HepG2 (cell line): ENCODE measurements around the gene NDUFAF5. TPM values are rescaled to one million over a fixed set of nuclear protein-coding genes. Genes with fewer than 3 reads are reported as not detected.

Source experiments
- ATAC-seq: fragments of 200-7000 bp; cut with Tn5 transposase; 3 replicates; pipeline ENCODE4 v1.9.1; 2020; ENCODE audit warnings: mild to moderate bottlenecking, moderate library complexity
- BruUV-seq: library from RNA; stranded (reverse); fragments of 400-500 nt; replicated peaks from 2 replicates; lab custom pipeline; 2021; lab: Mats Ljungman, UMichigan
- CTCF ChIA-PET: fragments of 300-600 bp; formaldehyde crosslinking; extraction: SDS; loops from one replicate; lab custom pipeline; 2021; ENCODE audit warnings: low total read pairs, inconsistent platforms, low intra/inter-chr PET ratio; lab: Yijun Ruan, JAX
- POLR2A ChIA-PET: fragments of 350-600 bp; sonication (Branson Sonifier 250); formaldehyde crosslinking; loops from one replicate; lab custom pipeline; 2020; ENCODE audit warnings: antibody characterized with exemption, inconsistent platforms; lab: Yijun Ruan, JAX
- DNase-seq: peaks from one replicate; pipeline ENCODE4 v3.0.0-alpha.2; 2015; ENCODE audit warnings: low spot score
- FAIRE-seq: peaks from 3 replicates; lab custom pipeline; 2011; peaks lifted over from hg19 to GRCh38; lab: Jason Lieb, UNC
- H2AFZ ChIP-seq: one replicate; pipeline ENCODE4 v1.6.1; 2011; ENCODE audit warnings: low read length, inconsistent platforms
- H3K27ac ChIP-seq: fragments of 300-600 bp; 3 replicates; pipeline ENCODE4 v1.8.0; 2011; ENCODE audit warnings: mixed run types, mild to moderate bottlenecking, mixed read lengths, low read length, inconsistent platforms; ENCODE audit not compliant: insufficient read depth; ENCODE audit errors: extremely low read length
- H3K27me3 ChIP-seq, 2 experiments: fragments of 200-600 bp in 1 of 2; 2 replicates in 1 of 2; 3 replicates in 1 of 2; pipeline versions ENCODE4 v1.6.0 to v1.8.0; 2011; ENCODE audit warnings: low read length in 2 of 2, mild to moderate bottlenecking in 2 of 2, moderate library complexity in 2 of 2, inconsistent platforms in 1 of 2; ENCODE audit not compliant: insufficient read depth in 2 of 2, control insufficient read depth in 1 of 2
- H3K36me3 ChIP-seq, 2 experiments: fragments of 200-600 bp in 1 of 2; replicated peaks in 1 of 2; 2 replicates in 1 of 2; 3 replicates in 1 of 2; pipeline versions ENCODE4 v1.5.1 to v1.8.0; 2011; ENCODE audit warnings: low read length in 2 of 2, inconsistent platforms in 1 of 2; ENCODE audit not compliant: insufficient read depth in 2 of 2, control insufficient read depth in 1 of 2
- H3K4me1 ChIP-seq: 2 replicates; pipeline ENCODE4 v1.5.1; 2012; ENCODE audit warnings: low read length, inconsistent platforms; ENCODE audit not compliant: insufficient read depth
- H3K4me2 ChIP-seq: 2 replicates; pipeline ENCODE4 v1.6.0; 2011; ENCODE audit warnings: low read depth, low read length, inconsistent platforms
- H3K4me3 ChIP-seq, 3 experiments: fragments of 200-600 bp in 1 of 3; sonication (generic), shearing (Covaris generic) in 1 of 3; replicated peaks in 1 of 3; 2 replicates each; pipeline ENCODE4 v1.5.1; 2011 to 2016; ENCODE audit warnings: low read length in 3 of 3, inconsistent platforms in 2 of 3, low read depth in 2 of 3, mild to moderate bottlenecking in 2 of 3, control low read depth in 1 of 3, mixed read lengths in 1 of 3; ENCODE audit not compliant: insufficient read depth in 1 of 3
- H3K79me2 ChIP-seq: one replicate; pipeline ENCODE4 v1.6.1; 2011; ENCODE audit warnings: low read length, inconsistent platforms; ENCODE audit not compliant: insufficient read depth
- H3K9ac ChIP-seq: 2 replicates; pipeline ENCODE4 v1.6.0; 2011; ENCODE audit warnings: mild to moderate bottlenecking, low read depth, low read length, inconsistent platforms; ENCODE audit not compliant: insufficient read depth
- H3K9me3 ChIP-seq: 2 replicates; pipeline ENCODE4 v1.5.1; 2012; ENCODE audit warnings: mild to moderate bottlenecking, low read length
- H4K20me1 ChIP-seq: 2 replicates; pipeline ENCODE4 v1.6.0; 2011; ENCODE audit warnings: inconsistent platforms, mild to moderate bottlenecking, low read length, moderate library complexity; ENCODE audit not compliant: insufficient read depth
- ARNT ChIP-seq: fragments of 450-650 bp; IDR thresholded peaks from 2 replicates; pipeline ENCODE4 v1.6.1; 2017
- FOXK1 ChIP-seq: sonication (generic); formaldehyde crosslinking; IDR thresholded peaks from 2 replicates; pipeline ENCODE4 v1.4.0; 2020; ENCODE audit warnings: low read depth, missing genetic modification reagents, borderline replicate concordance
- GZF1 ChIP-seq: sonication (generic); formaldehyde crosslinking; IDR thresholded peaks from 2 replicates; pipeline ENCODE4 v1.5.1; 2020; ENCODE audit warnings: mild to moderate bottlenecking, missing genetic modification reagents
- HNRNPH1 ChIP-seq: fragments of 200-400 bp; formaldehyde crosslinking; optimal IDR thresholded peaks from 2 replicates; pipeline ENCODE3; 2017; ENCODE audit warnings: mild to moderate bottlenecking, low read depth, low read length
- MLX ChIP-seq: IDR thresholded peaks from 2 replicates; pipeline ENCODE4 v1.6.1; 2016
- MNT ChIP-seq: fragments of 450-650 bp; IDR thresholded peaks from 2 replicates; pipeline ENCODE4 v1.6.1; 2016
- RNF2 ChIP-seq: fragments of 450-650 bp; conservative IDR thresholded peaks from 2 replicates; pipeline ENCODE4 v1.6.1; 2016; ENCODE audit warnings: low read depth
- SMAD3 ChIP-seq: sonication (generic); formaldehyde crosslinking; IDR thresholded peaks from 2 replicates; pipeline ENCODE4 v1.4.0; 2020; ENCODE audit warnings: missing genetic modification reagents
- SPEN ChIP-seq: sonication (generic); formaldehyde crosslinking; IDR thresholded peaks from 2 replicates; pipeline ENCODE4 v1.5.1; 2020; ENCODE audit warnings: low read depth, mild to moderate bottlenecking, missing genetic modification reagents
- ZNF124 ChIP-seq: sonication (generic); formaldehyde crosslinking; IDR thresholded peaks from 2 replicates; pipeline ENCODE4 v1.4.0; 2020; ENCODE audit warnings: missing genetic modification reagents
- ZNF207 ChIP-seq: fragments of 450-650 bp; IDR thresholded peaks from 2 replicates; pipeline ENCODE4 v1.6.1; 2016; ENCODE audit warnings: antibody characterized with exemption, borderline replicate concordance
- ZNF256 ChIP-seq: sonication (generic); formaldehyde crosslinking; conservative IDR thresholded peaks from 2 replicates; pipeline ENCODE4 v1.4.0; 2020; ENCODE audit warnings: missing genetic modification reagents
- ZNF407 ChIP-seq: sonication (generic); formaldehyde crosslinking; IDR thresholded peaks from one replicate; pipeline ENCODE4 v1.5.1; 2020; ENCODE audit warnings: mild to moderate bottlenecking, missing genetic modification reagents; ENCODE audit errors: not compliant biosample characterization
- ZSCAN29 ChIP-seq: sonication (generic); formaldehyde crosslinking; conservative IDR thresholded peaks from 2 replicates; pipeline ENCODE4 v1.4.0; 2020; ENCODE audit warnings: mild to moderate bottlenecking, missing genetic modification reagents
- ZSCAN31 ChIP-seq: sonication (generic); formaldehyde crosslinking; IDR thresholded peaks from 2 replicates; pipeline ENCODE4 v1.5.0; 2020; ENCODE audit warnings: low read depth, mild to moderate bottlenecking, missing genetic modification reagents
- WGBS: methylation state at CpG from one replicate; pipeline ENCODE4 v1.1.6; 2017; ENCODE audit warnings: low lambda C conversion rate; 5-methylcytosine and 5-hydroxymethylcytosine counted together
- in situ Hi-C: cut with HindIII; loops from 2 replicates; pipeline ENCODE4 v1.10.0; 2017; ENCODE audit warnings: low pct_unique_long_range_greater_than_20kb; ENCODE audit not compliant: extremely low pct_ligation_motif_present
- intact Hi-C: fragments of 100-400 bp; cut with micrococcal nuclease; formaldehyde crosslinking; loops from one replicate; pipeline ENCODE4 v1.10.0; 2022; ENCODE audit not compliant: unreplicated experiment
- polyA plus RNA-seq, 8 experiments: library from polyadenylated mRNA; depleted of rRNA in 3 of 8; stranded (reverse) in 7 of 8; unstranded in 1 of 8; fragments of >200 nt; fragmentation: Illumina TruSeq in 4 of 8; extraction: Trizol in 4 of 8; gene quantifications; 2 replicates each; pipeline versions ENCODE4 v1.2.1 to v1.2.3, GENCODE V29; 2011 to 2016; ENCODE audit warnings: low read depth in 4 of 8, missing spikeins in 1 of 8, mixed read lengths in 1 of 8; ENCODE audit not compliant: insufficient read depth in 1 of 8
- total RNA-seq, 5 experiments: library from RNA; depleted of rRNA; stranded (reverse); fragments of >200 nt; fragmentation: Illumina TruSeq; extraction: Trizol; gene quantifications; 2 replicates each; pipeline ENCODE4 v1.2.3, GENCODE V29; 2016; ENCODE audit warnings: low read depth in 1 of 5

Gene NDUFAF5
- total and polyA plus RNA-seq, 2 of the 13 experiments (the other 11 are each of a cell fraction or from before 2014, with no cell fraction given) = 23.1 to 66.7 TPM

GRCh38 chr20:13856354-13856753 lies 71.5 kb downstream of the NDUFAF5 start:
- H2AFZ ChIP-seq = no peak overlapping the region
- H3K4me2 ChIP-seq = no peak overlapping the region
- in situ Hi-C loops = no loop called here
- no peaks in the 10 kb centered on the region for H4K20me1 ChIP-seq
- no peaks in the 10 kb centered on the region for H3K9me3 ChIP-seq
- no peaks in the 10 kb centered on the region for H3K79me2 ChIP-seq
- under 1% methylated on average over 4 of the region's 4 CpGs for WGBS
- H3K4me1 ChIP-seq = no peaks in the 10 kb centered on the region
- ATAC-seq = no peak
- intact Hi-C loops = no loop called here
- no peak for FAIRE-seq
- peaks cover 0 to 9% of the 10 kb centered on the region in 2 experiments; a peak in 2 of 5 replicates for H3K27me3 ChIP-seq
- H3K4me3 ChIP-seq = no peak overlapping the region
- no TSS peak for BruUV-seq
- ChIA-PET CTCF (no interaction called here), POLR2A (no interaction called here)
- no peak for DNase-seq
- TF ChIP-seq ARNT (no peak), RNF2 (no peak), ZSCAN31 (CRISPR knock-in tag) (no peak), ZNF207 (no peak), GZF1 (CRISPR knock-in tag) (no peak), ZSCAN29 (CRISPR knock-in tag) (no peak), SMAD3 (CRISPR knock-in tag) (no peak), ZNF256 (no peak), FOXK1 (CRISPR knock-in tag) (no peak), MNT (no peak), HNRNPH1 (no peak), ZNF124 (CRISPR knock-in tag) (no peak), ZNF407 (CRISPR knock-in tag) (no peak), SPEN (CRISPR knock-in tag) (no peak), MLX (no peak)
- H3K27ac ChIP-seq = no peak overlapping the region
- H3K9ac ChIP-seq = no peak overlapping the region
- no peaks in the 10 kb centered on the region for H3K36me3 ChIP-seq
